Osteoblast (primary cell): ENCODE measurements around the gene EFS. TPM values are rescaled to one million over a fixed set of nuclear protein-coding genes. Genes with fewer than 3 reads are reported as not detected.

ENCODE experiments used
- DNase-seq: peaks from one replicate; pipeline ENCODE4 v3.0.0; 2011; ENCODE audit warnings: low spot score, mixed read lengths; ENCODE audit not compliant: insufficient read length; ENCODE audit errors: missing footprints
- H2AFZ ChIP-seq: 2 replicates; pipeline ENCODE4 v1.6.0; 2011; ENCODE audit warnings: mild to moderate bottlenecking, low read length
- H3K27ac ChIP-seq: 2 replicates; pipeline ENCODE4 v1.5.1; 2011; ENCODE audit warnings: mild to moderate bottlenecking, low read depth, low read length, moderate library complexity
- H3K27me3 ChIP-seq: 2 replicates; pipeline ENCODE4 v1.6.0; 2012; ENCODE audit warnings: mild to moderate bottlenecking, control low read depth, inconsistent platforms, low read length, moderate library complexity; ENCODE audit not compliant: insufficient read depth
- H3K36me3 ChIP-seq: 2 replicates; pipeline ENCODE4 v1.5.1; 2011; ENCODE audit warnings: mild to moderate bottlenecking, low read length, control low read depth, moderate library complexity; ENCODE audit not compliant: insufficient read depth
- H3K4me1 ChIP-seq: 2 replicates; pipeline ENCODE4 v1.5.1; 2011; ENCODE audit warnings: mild to moderate bottlenecking, low read length, control low read depth, moderate library complexity; ENCODE audit not compliant: insufficient read depth
- H3K4me2 ChIP-seq: 2 replicates; pipeline ENCODE4 v1.6.0; 2011; ENCODE audit warnings: mild to moderate bottlenecking, low read length; ENCODE audit not compliant: insufficient read depth
- H3K4me3 ChIP-seq: fragments of 200-600 bp; sonication (generic); 3 replicates; pipeline ENCODE4 v1.5.1; 2012; ENCODE audit warnings: mild to moderate bottlenecking, low read length, inconsistent platforms; ENCODE audit not compliant: insufficient read depth
- H3K79me2 ChIP-seq: 2 replicates; pipeline ENCODE4 v1.6.0; 2012; ENCODE audit warnings: mild to moderate bottlenecking, low read length, control low read depth, inconsistent platforms; ENCODE audit not compliant: insufficient read depth
- H3K9me3 ChIP-seq: 2 replicates; pipeline ENCODE4 v1.5.1; 2011; ENCODE audit warnings: low read depth, low read length, control low read depth
- H4K20me1 ChIP-seq: 2 replicates; pipeline ENCODE4 v1.6.0; 2012; ENCODE audit warnings: mild to moderate bottlenecking, low read length, control low read depth; ENCODE audit not compliant: insufficient read depth
- total RNA-seq: library from RNA; depleted of rRNA; stranded (reverse); fragments of >200 nt; gene quantifications from 2 replicates; pipeline ENCODE4 v1.2.3, GENCODE V29; 2012
- TF ChIP-seq, protein P1 (sequence below): IDR thresholded peaks from 2 replicates; pipeline ENCODE4 v1.5.1; 2011; ENCODE audit warnings: mild to moderate bottlenecking, low read depth, low read length, moderate library complexity; ENCODE audit errors: extremely low read depth

EFS gene
- total RNA-seq, 1 donor = 9.8 TPM

DNA sequence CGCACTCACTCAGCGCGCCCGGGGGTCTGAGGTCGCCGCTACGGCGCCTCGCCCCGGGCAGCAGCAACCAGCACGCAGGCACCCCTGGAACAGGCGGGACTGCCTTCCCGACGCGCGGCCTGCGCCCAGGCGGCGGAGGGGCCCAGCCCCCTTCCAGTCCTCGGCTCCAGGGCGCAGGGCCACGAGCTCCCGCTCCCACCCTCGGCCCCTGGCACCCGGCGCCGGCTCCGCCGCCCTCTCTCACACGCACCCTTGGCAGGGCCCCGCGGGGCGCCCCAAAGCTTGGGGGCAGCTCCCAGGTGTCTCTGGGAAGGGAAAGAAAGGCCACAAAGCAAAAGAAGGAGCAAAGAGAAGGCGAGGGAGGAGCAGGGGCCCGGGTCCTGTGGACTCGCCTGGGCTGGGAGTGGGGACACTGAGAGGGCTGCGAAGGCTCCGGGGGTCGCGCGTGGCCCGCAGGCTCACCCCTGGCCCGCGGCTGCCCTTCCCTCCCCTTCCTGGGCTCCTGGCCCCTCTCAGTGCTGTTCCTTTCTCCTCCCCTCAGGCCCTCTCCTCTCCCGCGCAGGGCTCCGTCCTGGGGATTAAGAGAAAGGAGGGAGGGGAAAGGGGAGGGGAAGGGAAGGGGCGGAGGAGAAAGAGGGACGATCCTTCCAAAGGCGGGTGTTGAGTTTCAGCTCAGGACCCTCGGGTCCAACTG, 907 bp upstream of the EFS start:
- Histone ChIP-seq H3K27me3 (peaks cover 10% of the 10 kb centered on the region), H3K4me3 (peak overlapping the region; percentile 76), H4K20me1 (no peaks in the 10 kb centered on the region), H3K4me2 (peak overlapping the region; percentile 81), H3K27ac (no peak overlapping the region), H3K9me3 (no peaks in the 10 kb centered on the region), H3K4me1 (peaks cover 5% of the 10 kb centered on the region), H3K79me2 (peaks cover 4% of the 10 kb centered on the region), H3K36me3 (no peaks in the 10 kb centered on the region), H2AFZ (no peak overlapping the region)
- DNase-seq = no peak
- TF ChIP-seq, protein P1, sequence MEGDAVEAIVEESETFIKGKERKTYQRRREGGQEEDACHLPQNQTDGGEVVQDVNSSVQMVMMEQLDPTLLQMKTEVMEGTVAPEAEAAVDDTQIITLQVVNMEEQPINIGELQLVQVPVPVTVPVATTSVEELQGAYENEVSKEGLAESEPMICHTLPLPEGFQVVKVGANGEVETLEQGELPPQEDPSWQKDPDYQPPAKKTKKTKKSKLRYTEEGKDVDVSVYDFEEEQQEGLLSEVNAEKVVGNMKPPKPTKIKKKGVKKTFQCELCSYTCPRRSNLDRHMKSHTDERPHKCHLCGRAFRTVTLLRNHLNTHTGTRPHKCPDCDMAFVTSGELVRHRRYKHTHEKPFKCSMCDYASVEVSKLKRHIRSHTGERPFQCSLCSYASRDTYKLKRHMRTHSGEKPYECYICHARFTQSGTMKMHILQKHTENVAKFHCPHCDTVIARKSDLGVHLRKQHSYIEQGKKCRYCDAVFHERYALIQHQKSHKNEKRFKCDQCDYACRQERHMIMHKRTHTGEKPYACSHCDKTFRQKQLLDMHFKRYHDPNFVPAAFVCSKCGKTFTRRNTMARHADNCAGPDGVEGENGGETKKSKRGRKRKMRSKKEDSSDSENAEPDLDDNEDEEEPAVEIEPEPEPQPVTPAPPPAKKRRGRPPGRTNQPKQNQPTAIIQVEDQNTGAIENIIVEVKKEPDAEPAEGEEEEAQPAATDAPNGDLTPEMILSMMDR = no peak

DNA sequence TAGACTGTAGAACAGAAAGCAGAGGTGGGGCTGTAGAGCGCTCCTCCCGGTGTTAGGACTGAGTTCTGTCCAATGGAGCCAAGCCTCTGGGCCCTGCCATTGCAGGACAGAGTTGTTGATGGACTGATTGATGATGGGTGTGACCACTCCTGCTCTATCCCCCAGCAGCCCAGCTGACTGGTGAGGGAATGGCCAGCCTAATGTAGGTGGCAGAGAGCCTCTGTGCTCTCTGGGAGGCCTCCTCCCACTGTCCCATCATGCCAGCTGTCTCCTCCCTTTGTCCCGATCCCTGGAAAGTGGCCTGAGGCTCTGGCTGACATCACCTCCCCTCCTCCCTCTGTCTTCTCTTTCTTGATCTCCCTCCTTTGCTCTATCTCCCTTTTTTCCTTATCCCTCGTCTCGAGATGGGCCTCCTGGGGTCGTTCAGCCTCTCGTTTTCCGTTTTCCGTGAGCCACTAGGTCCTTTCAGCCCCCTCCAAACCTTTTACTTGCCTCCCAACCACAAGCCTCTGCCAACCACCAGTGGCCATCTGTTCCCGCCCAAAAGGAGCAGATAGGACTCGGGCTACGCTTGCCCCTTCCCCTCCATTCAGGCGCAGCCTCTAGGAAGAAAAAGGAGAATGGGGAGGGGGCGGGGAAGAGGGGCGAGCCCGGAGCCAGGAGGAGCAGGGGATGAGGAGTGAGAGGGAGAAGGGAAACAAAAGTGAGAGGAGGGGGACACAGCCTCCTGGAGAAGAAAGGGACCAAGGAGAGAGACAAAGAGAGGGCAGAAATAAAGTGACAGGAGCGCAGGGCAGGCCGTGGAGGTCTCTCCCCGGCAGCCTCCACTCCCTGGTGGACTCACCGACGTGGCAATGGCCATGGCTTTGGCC, 572 bp downstream of the EFS start:
- H3K27ac ChIP-seq = peak overlapping the region; percentile 24

GRCh38 chr14:23362200-23362599, 2.8 kb downstream of the EFS start:
- Histone ChIP-seq H3K27me3 (no peaks in the 10 kb centered on the region), H3K4me3 (no peak overlapping the region), H3K27ac (peak overlapping the region; percentile 46), H3K4me1 (peaks cover 5% of the 10 kb centered on the region), H4K20me1 (no peaks in the 10 kb centered on the region), H3K36me3 (peaks cover 10% of the 10 kb centered on the region), H3K79me2 (peaks cover 4% of the 10 kb centered on the region), H2AFZ (no peak overlapping the region), H3K9me3 (no peaks in the 10 kb centered on the region), H3K4me2 (no peak overlapping the region)
- peak; percentile 95 for DNase-seq
- TF ChIP-seq, protein P1 = peak; percentile 45

More for the DNA sequence above, 572 bp downstream of the EFS start:
- no peaks in the 10 kb centered on the region for H3K36me3 ChIP-seq
- TF ChIP-seq, protein P1 = no peak
- peak overlapping the region; percentile 56 for H2AFZ ChIP-seq
- peaks cover 5% of the 10 kb centered on the region for H3K4me1 ChIP-seq
- H4K20me1 ChIP-seq = no peaks in the 10 kb centered on the region
- peak overlapping the region; percentile 76 for H3K4me3 ChIP-seq
- DNase-seq = peak; percentile 91
- no peaks in the 10 kb centered on the region for H3K9me3 ChIP-seq
- H3K4me2 ChIP-seq = peak overlapping the region; percentile 81
- H3K27me3 ChIP-seq = peaks cover 8% of the 10 kb centered on the region
- H3K79me2 ChIP-seq = peaks cover 4% of the 10 kb centered on the region

DNA sequence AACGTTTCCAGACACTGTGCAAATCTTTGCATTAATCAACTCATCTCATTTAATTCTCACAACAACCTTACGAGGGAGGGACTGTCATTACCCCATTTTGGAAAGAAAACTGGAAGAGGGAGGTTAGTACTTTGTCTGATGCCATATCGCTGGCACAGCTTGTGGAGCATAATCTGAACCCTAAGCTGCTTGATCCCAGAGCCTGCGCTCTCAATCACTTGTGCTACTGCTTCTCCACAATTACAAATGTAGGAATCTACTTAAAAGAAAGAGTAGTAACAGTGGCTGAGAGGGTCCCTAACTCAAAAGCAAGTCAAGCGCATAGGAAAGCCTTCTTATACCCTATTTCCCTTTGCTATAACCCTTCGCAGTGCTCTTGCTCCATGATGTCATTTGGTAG, 3.2 kb downstream of the EFS start:
- Histone ChIP-seq H2AFZ (no peak overlapping the region), H3K9me3 (no peaks in the 10 kb centered on the region), H3K4me2 (no peak overlapping the region), H4K20me1 (no peaks in the 10 kb centered on the region), H3K27ac (peak overlapping the region; percentile 46), H3K4me3 (no peak overlapping the region), H3K27me3 (no peaks in the 10 kb centered on the region), H3K79me2 (peaks cover 4% of the 10 kb centered on the region), H3K4me1 (peaks cover 5% of the 10 kb centered on the region), H3K36me3 (peaks cover 12% of the 10 kb centered on the region)
- TF ChIP-seq, protein P1 = no peak
- no peak for DNase-seq
